ENCODE results near the gene WDR73.

DNA sequence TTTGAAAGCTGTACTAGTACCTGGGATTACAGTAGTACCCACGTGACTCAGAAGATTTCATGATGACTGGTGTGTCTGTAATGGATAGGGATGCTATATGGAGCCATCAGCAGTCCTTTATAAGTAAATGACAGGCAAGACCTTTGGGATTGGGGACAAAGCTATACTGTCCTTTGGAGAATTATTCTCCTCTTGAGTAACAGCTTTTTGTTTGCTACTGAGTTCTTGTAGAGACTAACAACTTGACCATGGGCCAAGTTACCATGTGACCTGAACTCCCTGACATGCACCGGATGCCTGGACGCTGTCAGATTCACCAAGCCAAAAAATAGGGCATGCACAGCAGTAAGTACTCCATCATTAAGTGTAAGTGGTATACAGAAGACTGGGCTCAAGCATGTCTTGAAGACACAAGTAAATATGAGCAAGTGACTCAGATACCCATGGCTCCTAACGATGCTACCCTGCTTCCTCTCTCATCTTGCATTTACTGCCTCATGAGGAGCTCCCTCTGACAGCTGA, 48.9 kb upstream of the WDR73 start:
- TF ChIP-seq, protein P1, sequence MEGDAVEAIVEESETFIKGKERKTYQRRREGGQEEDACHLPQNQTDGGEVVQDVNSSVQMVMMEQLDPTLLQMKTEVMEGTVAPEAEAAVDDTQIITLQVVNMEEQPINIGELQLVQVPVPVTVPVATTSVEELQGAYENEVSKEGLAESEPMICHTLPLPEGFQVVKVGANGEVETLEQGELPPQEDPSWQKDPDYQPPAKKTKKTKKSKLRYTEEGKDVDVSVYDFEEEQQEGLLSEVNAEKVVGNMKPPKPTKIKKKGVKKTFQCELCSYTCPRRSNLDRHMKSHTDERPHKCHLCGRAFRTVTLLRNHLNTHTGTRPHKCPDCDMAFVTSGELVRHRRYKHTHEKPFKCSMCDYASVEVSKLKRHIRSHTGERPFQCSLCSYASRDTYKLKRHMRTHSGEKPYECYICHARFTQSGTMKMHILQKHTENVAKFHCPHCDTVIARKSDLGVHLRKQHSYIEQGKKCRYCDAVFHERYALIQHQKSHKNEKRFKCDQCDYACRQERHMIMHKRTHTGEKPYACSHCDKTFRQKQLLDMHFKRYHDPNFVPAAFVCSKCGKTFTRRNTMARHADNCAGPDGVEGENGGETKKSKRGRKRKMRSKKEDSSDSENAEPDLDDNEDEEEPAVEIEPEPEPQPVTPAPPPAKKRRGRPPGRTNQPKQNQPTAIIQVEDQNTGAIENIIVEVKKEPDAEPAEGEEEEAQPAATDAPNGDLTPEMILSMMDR (IDR thresholded peaks at IDR 0.05; ENCODE audit: low read depth, low read length, missing input control), result no peak
- TF ChIP-seq FOXA1 (IDR thresholded peaks at IDR 0.05), result no peak
- peak in 1 of 2 donors; percentile 51 for TF ChIP-seq GABPA (IDR thresholded peaks at IDR 0.05 in 1 of 2, conservative IDR thresholded peaks at IDR 0.05 in 1 of 2)
- peak; percentile 31 to 43 for TF ChIP-seq RXRA (IDR thresholded peaks at IDR 0.05)
- no peak for TF ChIP-seq SP1 (IDR thresholded peaks at IDR 0.05)
- TF ChIP-seq REST (IDR thresholded peaks at IDR 0.05), result no peak
- no peak for TF ChIP-seq ATF3 (IDR thresholded peaks at IDR 0.05)
- TF ChIP-seq TAF1 (conservative IDR thresholded peaks at IDR 0.05), result no peak
- TF ChIP-seq, protein P2, sequence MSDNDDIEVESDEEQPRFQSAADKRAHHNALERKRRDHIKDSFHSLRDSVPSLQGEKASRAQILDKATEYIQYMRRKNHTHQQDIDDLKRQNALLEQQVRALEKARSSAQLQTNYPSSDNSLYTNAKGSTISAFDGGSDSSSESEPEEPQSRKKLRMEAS (IDR thresholded peaks at IDR 0.05), result peak; percentile 24
- no peak for TF ChIP-seq JUND (IDR thresholded peaks at IDR 0.05)
- peak; percentile 26 to 28 for TF ChIP-seq RAD21 (IDR thresholded peaks at IDR 0.05)
- no peak for TF ChIP-seq EGR1 (IDR thresholded peaks at IDR 0.05; ENCODE audit: low read depth in 2 of 2)

Data from liver (tissue), 3 donors.